Large intestine (tissue), 3 donors: ENCODE results near the gene HLF. TPM values are rescaled to one million over a fixed set of nuclear protein-coding genes. Genes with fewer than 3 reads are reported as not detected.

Experiments
- DNase-seq, 2 donors: peaks; one replicate each; pipeline versions ENCODE4 v3.0.0 to v3.0.0-alpha.2; 2013
- H3K27ac ChIP-seq: one replicate; pipeline ENCODE4 v1.5.1; 2013; ENCODE audit warnings: low read length
- H3K27me3 ChIP-seq: 2 replicates; pipeline ENCODE4 v1.6.1; 2013; ENCODE audit warnings: low read length; ENCODE audit not compliant: control insufficient read depth, insufficient read depth
- H3K36me3 ChIP-seq: 2 replicates; pipeline ENCODE4 v1.6.1; 2013; ENCODE audit warnings: low read length; ENCODE audit not compliant: control insufficient read depth, insufficient read depth
- H3K4me1 ChIP-seq: one replicate; pipeline ENCODE4 v1.6.1; 2013; ENCODE audit warnings: low read length; ENCODE audit not compliant: control insufficient read depth, insufficient read depth
- H3K4me3 ChIP-seq: one replicate; pipeline ENCODE4 v1.5.1; 2013; ENCODE audit warnings: low read length
- H3K9me3 ChIP-seq: one replicate; pipeline ENCODE4 v1.6.1; 2013; ENCODE audit warnings: mild to moderate bottlenecking, low read depth, low read length, moderate library complexity; ENCODE audit not compliant: control insufficient read depth
- WGBS: methylation state at CpG from one replicate; pipeline ENCODE4 v1.1.5; 2013; ENCODE audit warnings: low lambda C conversion rate; ENCODE audit not compliant: insufficient coverage; 5-methylcytosine and 5-hydroxymethylcytosine counted together
- polyA plus RNA-seq: library from polyadenylated mRNA; unstranded; fragments of 120-200 nt; gene quantifications from one replicate; pipeline ENCODE4 v1.2.1, GENCODE V29; 2013

HLF gene
- polyA plus RNA-seq, 1 donor = 1.6 TPM

DNA sequence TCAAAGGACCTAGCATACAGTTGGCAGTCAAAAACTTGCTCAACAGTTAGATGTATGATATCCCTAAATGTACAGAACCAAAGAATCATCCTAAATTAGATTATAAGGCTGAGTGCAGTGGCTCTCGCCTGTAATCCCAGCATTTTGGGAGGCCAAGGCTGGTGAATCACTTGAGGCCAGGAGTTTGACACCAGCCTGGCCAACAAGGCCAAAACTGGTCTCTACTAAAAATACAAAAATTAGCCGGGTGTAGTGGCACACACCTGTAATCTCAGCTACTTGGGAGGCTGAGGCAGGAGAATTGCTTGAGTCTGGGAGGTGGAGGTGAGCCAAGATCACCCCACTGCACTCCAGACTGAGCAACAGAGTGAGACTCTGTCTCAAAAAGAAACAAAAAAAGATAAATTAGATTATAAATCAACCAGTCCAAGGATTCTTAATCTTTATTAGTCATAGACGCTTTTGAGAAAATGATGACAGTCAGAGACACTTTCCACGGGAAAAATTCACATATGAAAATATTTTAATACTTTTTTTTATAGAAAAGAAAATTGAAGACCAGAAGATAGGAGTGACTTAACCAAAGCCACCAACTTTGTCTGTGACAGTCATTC, 79.2 kb downstream of the HLF start:
- no CpG with 5 or more reads among the region's 4 CpGs for WGBS
- Histone ChIP-seq H3K4me3 (no peak overlapping the region), H3K27me3 (peaks cover 10% of the 10 kb centered on the region), H3K4me1 (no peaks in the 10 kb centered on the region), H3K27ac (no peak overlapping the region), H3K9me3 (no peaks in the 10 kb centered on the region), H3K36me3 (no peaks in the 10 kb centered on the region)
- DNase-seq = no peak

DNA sequence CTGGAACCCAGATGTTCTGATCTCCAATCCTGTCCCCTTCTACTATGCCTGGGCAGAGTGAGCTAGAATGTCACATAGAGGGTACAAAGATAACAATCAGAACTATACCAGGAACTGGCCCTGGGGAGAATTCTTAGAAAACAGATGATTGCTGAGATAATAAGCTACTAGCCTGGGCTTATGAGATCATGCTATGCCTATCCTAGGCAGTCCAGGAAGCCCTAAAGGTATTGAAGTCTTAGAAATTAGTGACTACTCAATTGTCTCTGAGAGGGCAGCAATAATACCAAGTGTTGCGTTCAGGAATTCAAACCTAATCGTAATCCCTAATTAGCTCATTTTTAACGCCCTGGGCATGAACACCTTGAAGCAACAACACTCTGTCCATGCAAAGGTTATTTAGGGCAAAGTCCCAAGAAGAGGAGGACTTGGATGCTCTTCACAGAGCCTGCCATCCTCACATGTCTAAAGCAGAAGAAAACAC, 79.8 kb downstream of the HLF start:
- peaks cover 6% of the 10 kb centered on the region for H3K27me3 ChIP-seq
- no peaks in the 10 kb centered on the region for H3K36me3 ChIP-seq
- no peaks in the 10 kb centered on the region for H3K9me3 ChIP-seq
- H3K4me3 ChIP-seq = no peak overlapping the region
- no peaks in the 10 kb centered on the region for H3K4me1 ChIP-seq
- no CpG with 5 or more reads among the region's 3 CpGs for whole genome bisulfite sequencing
- DNase-seq = no peak
- H3K27ac ChIP-seq = no peak overlapping the region

- Histone ChIP-seq H3K27ac (no peak overlapping the region), H3K9me3 (no peaks in the 10 kb centered on the region), H3K36me3 (no peaks in the 10 kb centered on the region), H3K4me3 (no peak overlapping the region), H3K4me1 (no peaks in the 10 kb centered on the region), H3K27me3 (peaks cover 6% of the 10 kb centered on the region)
- no peak for DNase-seq
- no CpG with 5 or more reads among the region's 1 CpG for WGBS
These were observed 80.4 kb downstream of the HLF start for GRCh38 chr17:55345132-55345531.

DNA sequence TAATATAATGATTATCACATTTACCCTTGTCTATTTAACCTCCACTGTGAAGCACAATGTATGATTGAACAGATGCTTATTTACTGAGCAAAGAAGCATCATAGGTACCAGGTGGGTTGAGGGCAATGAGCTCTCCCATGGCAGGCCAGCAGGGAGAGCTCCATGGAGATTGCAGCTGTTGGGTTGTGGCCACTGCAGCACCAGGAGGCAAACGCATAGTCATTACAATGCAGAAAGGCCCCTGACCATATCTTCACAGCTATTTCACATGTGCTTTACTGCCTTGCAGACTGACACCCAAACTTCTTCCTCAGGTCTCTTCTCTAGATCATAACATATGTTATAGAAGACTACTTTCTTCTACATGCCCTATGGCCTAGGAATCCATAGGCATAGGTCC, 81.9 kb downstream of the HLF start:
- WGBS = no CpG with 5 or more reads among the region's 1 CpG
- Histone ChIP-seq H3K4me3 (no peak overlapping the region), H3K27ac (no peak overlapping the region), H3K9me3 (no peaks in the 10 kb centered on the region), H3K36me3 (no peaks in the 10 kb centered on the region), H3K4me1 (no peaks in the 10 kb centered on the region), H3K27me3 (peaks cover 3% of the 10 kb centered on the region)
- DNase-seq = no peak

GRCh38 chr17:55347341-55347740, 82.6 kb downstream of the HLF start:
- WGBS = no CpG with 5 or more reads among the region's 2 CpGs
- Histone ChIP-seq H3K36me3 (no peaks in the 10 kb centered on the region), H3K4me3 (no peak overlapping the region), H3K4me1 (no peaks in the 10 kb centered on the region), H3K27ac (no peak overlapping the region), H3K27me3 (peaks cover 3% of the 10 kb centered on the region), H3K9me3 (no peaks in the 10 kb centered on the region)
- DNase-seq = no peak

DNA sequence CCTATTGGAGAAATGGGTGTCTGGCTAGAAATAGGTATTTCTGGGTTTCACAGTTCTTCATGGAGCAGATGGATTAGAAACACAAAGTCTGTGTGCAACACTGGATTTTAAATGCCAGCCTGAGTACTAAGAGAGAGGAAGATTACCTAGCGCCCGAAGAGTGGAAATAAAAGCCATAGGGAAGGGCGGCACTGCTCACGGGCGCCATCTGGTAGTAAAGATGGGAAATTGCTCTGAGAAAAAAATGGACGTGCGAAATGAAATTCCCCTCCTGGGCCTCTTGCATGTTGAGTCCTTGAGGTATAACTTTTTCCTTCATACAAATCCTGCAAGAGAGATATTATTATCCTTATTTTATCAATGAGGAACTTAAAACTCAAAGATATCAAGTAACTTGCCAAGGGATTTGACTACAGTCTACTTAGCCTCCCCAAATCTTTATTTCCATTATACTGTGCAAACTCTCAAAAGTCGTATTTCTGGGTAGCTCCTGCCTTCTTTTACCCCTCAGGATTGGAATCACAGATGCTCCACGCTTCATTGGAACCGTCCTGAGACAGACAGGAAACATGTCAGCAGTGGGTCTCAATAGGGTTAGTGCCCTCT, 84.1 kb downstream of the HLF start:
- H3K4me1 ChIP-seq = no peaks in the 10 kb centered on the region
- H3K9me3 ChIP-seq = no peaks in the 10 kb centered on the region
- peak; percentile 42 to 66 for DNase-seq
- WGBS = 8% methylated on average over 2 of the region's 10 CpGs
- H3K27me3 ChIP-seq = peaks cover 3% of the 10 kb centered on the region
- no peak overlapping the region for H3K27ac ChIP-seq
- no peak overlapping the region for H3K4me3 ChIP-seq
- H3K36me3 ChIP-seq = no peaks in the 10 kb centered on the region

- H3K27ac ChIP-seq = no peak overlapping the region
- no peak overlapping the region for H3K4me3 ChIP-seq
- H3K36me3 ChIP-seq = no peaks in the 10 kb centered on the region
- DNase-seq = no peak
- H3K4me1 ChIP-seq = no peaks in the 10 kb centered on the region
- no peaks in the 10 kb centered on the region for H3K9me3 ChIP-seq
- peaks cover 5% of the 10 kb centered on the region for H3K27me3 ChIP-seq
- no CpG with 5 or more reads among the region's 2 CpGs for WGBS
These were observed 86.1 kb downstream of the HLF start for GRCh38 chr17:55350825-55351205.

DNA sequence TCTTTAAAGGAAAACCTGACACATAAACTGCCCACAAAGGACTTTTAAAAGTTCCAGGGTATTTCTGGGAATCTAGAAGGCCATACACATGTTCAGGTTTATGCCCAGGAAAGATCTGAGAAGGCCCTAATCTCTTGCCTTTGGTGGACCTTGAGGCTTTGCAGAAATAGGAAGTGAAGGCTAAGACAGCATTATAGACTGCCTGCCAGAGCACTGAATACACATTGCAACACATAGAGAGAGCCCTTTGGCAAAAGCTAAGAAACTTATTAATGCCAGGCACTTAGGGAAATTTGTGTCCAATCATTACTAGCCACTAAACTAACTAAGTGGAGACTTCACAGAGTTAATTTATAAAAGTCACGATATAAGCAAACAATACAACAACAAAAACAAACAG, 86.5 kb downstream of the HLF start:
- Histone ChIP-seq H3K4me3 (no peak overlapping the region), H3K4me1 (no peaks in the 10 kb centered on the region), H3K36me3 (no peaks in the 10 kb centered on the region), H3K27me3 (peaks cover 5% of the 10 kb centered on the region), H3K27ac (no peak overlapping the region), H3K9me3 (no peaks in the 10 kb centered on the region)
- no CpG with 5 or more reads among the region's 1 CpG for WGBS
- no peak for DNase-seq

GRCh38 chr17:55354010-55354409, 89.2 kb downstream of the HLF start:
- DNase-seq = no peak
- Histone ChIP-seq H3K9me3 (no peaks in the 10 kb centered on the region), H3K27me3 (peaks cover 2% of the 10 kb centered on the region), H3K4me3 (no peak overlapping the region), H3K36me3 (no peaks in the 10 kb centered on the region), H3K4me1 (no peaks in the 10 kb centered on the region), H3K27ac (no peak overlapping the region)
- 100% methylated on average over 1 of the region's 1 CpG for WGBS

DNA sequence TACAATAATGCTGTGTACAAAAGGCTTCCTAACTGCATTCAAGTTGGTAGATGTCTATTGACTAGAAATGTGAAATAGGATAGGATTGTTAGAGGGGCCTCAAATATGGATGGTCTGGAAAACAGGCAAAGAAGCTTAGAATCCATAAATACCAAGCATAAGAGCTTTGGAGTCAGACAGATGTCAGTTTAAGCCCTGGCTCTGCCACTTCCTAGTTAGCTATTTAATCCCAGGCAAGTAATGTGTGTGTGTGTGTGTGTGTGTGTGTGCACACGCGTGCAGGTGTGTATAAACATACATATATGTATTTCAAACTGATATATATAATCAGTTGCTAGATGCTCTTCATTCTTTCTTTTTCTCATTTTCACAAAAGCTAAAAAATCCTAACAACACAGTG, 90.2 kb downstream of the HLF start:
- Histone ChIP-seq H3K27ac (no peak overlapping the region), H3K36me3 (no peaks in the 10 kb centered on the region), H3K4me1 (no peaks in the 10 kb centered on the region), H3K4me3 (no peak overlapping the region), H3K9me3 (no peaks in the 10 kb centered on the region), H3K27me3 (peaks cover 2% of the 10 kb centered on the region)
- no peak for DNase-seq
- no CpG with 5 or more reads among the region's 2 CpGs for WGBS
